OCI-LY7 (cell line): ENCODE results near the gene TADA2B.

Experiments used
- EZH2phosphoT487 ChIP-seq: fragments of 200-600 bp; sonication (generic); IDR thresholded peaks from 2 replicates; pipeline ENCODE4 v1.6.1; 2018; ENCODE audit warnings: low read depth, borderline replicate concordance, mild to moderate bottlenecking, mixed run types, antibody characterized with exemption, low read length, moderate library complexity, mixed read lengths
- TF ChIP-seq, protein P1 (sequence below): fragments of 200-600 bp; sonication (generic); conservative IDR thresholded peaks from 2 replicates; pipeline ENCODE4 v1.5.1; 2014; ENCODE audit warnings: mild to moderate bottlenecking, antibody characterized with exemption, low read length, moderate library complexity, mixed read lengths

DNA sequence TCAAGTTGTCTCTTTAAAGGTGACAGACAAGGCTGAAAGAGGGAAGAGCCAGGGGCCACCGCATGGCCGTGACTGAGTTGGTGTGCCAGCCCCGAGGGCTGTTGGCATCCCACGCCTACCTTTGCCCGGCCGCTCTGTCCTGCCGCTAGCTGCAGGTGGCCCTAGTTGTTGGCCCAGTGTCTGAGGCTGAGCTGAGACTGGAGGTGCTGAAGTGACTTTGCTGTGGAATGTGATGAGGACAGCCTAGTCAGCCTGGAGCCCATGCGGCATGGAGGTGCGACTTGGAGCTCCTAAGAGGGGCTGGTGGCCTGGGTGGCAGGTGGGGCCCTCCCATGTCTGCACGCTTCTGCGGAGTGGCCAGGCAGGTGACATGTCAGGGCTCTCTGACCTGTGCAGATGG lies 6.6 kb downstream of the TADA2B start:
- TF ChIP-seq, protein P1, sequence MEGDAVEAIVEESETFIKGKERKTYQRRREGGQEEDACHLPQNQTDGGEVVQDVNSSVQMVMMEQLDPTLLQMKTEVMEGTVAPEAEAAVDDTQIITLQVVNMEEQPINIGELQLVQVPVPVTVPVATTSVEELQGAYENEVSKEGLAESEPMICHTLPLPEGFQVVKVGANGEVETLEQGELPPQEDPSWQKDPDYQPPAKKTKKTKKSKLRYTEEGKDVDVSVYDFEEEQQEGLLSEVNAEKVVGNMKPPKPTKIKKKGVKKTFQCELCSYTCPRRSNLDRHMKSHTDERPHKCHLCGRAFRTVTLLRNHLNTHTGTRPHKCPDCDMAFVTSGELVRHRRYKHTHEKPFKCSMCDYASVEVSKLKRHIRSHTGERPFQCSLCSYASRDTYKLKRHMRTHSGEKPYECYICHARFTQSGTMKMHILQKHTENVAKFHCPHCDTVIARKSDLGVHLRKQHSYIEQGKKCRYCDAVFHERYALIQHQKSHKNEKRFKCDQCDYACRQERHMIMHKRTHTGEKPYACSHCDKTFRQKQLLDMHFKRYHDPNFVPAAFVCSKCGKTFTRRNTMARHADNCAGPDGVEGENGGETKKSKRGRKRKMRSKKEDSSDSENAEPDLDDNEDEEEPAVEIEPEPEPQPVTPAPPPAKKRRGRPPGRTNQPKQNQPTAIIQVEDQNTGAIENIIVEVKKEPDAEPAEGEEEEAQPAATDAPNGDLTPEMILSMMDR: no peak
- TF ChIP-seq EZH2phosphoT487: no peak
